Measurements from ENCODE around the gene MECP2. TPM values are rescaled to one million over a fixed set of nuclear protein-coding genes. Genes with fewer than 3 reads are reported as not detected.

Gene MECP2
- total RNA-seq, 1 experiment from 2014 or later: 30.6 TPM

DNA sequence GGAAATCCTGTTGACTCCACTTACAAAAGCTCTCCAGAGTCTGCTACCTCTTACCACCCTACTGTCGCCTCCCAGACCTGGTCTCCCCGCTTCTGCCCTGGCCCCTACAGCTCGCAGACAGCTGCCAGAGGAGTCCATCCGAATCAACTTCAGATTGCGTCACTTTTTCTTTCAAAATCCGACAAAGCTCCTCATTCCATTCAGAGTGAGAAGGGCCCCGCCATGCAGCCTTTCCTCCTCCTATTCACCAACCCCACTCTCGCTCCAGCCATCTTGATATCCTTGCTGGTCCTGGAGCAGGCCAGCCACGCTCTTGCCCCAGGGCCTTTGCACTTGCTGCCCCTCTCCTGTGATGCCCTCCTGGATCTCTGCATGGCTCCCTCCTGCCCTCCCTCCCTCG is 41.3 kb upstream of the MECP2 start:
- no peaks in the 10 kb centered on the region for H3K9me3 Mint-ChIP-seq (ENCODE audit: unreplicated experiment)
- BruUV-seq (replicated peaks): no TSS peak
- Histone ChIP-seq H3K9me3 (no peaks in the 10 kb centered on the region), H3K27me3 (replicated peaks; ENCODE audit: control insufficient read depth, insufficient read depth, low read length) (no peaks in the 10 kb centered on the region), H3K4me1 (no peaks in the 10 kb centered on the region), H3K4me3 (ENCODE audit: low read depth, low read length) (no peak overlapping the region), H3K36me3 (ENCODE audit: control insufficient read depth, insufficient read depth, low read length) (no peaks in the 10 kb centered on the region)
- no peak overlapping the region for H3K4me3 Mint-ChIP-seq (ENCODE audit: unreplicated experiment)
- H3K27me3 Mint-ChIP-seq (ENCODE audit: insufficient read depth, unreplicated experiment): no peaks in the 10 kb centered on the region
- DNase-seq: no peak
- H3K36me3 Mint-ChIP-seq (ENCODE audit: insufficient read depth, unreplicated experiment): no peaks in the 10 kb centered on the region
- H3K4me1 Mint-ChIP-seq (ENCODE audit: low read depth, unreplicated experiment): no peaks in the 10 kb centered on the region
- ChIA-PET CTCF (no interaction called here), POLR2A (no interaction called here)
- no peak overlapping the region for H3K27ac Mint-ChIP-seq (ENCODE audit: unreplicated experiment)
- TF ChIP-seq, protein P1, sequence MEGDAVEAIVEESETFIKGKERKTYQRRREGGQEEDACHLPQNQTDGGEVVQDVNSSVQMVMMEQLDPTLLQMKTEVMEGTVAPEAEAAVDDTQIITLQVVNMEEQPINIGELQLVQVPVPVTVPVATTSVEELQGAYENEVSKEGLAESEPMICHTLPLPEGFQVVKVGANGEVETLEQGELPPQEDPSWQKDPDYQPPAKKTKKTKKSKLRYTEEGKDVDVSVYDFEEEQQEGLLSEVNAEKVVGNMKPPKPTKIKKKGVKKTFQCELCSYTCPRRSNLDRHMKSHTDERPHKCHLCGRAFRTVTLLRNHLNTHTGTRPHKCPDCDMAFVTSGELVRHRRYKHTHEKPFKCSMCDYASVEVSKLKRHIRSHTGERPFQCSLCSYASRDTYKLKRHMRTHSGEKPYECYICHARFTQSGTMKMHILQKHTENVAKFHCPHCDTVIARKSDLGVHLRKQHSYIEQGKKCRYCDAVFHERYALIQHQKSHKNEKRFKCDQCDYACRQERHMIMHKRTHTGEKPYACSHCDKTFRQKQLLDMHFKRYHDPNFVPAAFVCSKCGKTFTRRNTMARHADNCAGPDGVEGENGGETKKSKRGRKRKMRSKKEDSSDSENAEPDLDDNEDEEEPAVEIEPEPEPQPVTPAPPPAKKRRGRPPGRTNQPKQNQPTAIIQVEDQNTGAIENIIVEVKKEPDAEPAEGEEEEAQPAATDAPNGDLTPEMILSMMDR (IDR thresholded peaks at IDR 0.05; ENCODE audit: insufficient read depth in 1 of 2, low read depth in 1 of 2, low read length in 1 of 2, severe bottlenecking in 1 of 2, unreplicated experiment in 1 of 2): no peak
- intact Hi-C loops (cut with micrococcal nuclease; ENCODE audit: unreplicated experiment): no loop called here

- no peaks in the 10 kb centered on the region for H3K9me3 ChIP-seq
- H3K4me1 ChIP-seq: no peaks in the 10 kb centered on the region
- no peaks in the 10 kb centered on the region for H3K27me3 Mint-ChIP-seq (ENCODE audit: insufficient read depth, unreplicated experiment)
- no peaks in the 10 kb centered on the region for H3K36me3 ChIP-seq (ENCODE audit: control insufficient read depth, insufficient read depth, low read length)
- H3K4me1 Mint-ChIP-seq (ENCODE audit: low read depth, unreplicated experiment): no peaks in the 10 kb centered on the region
- H3K27ac Mint-ChIP-seq (ENCODE audit: unreplicated experiment): no peak overlapping the region
- no peaks in the 10 kb centered on the region for H3K9me3 Mint-ChIP-seq (ENCODE audit: unreplicated experiment)
- TF ChIP-seq, protein P1 (IDR thresholded peaks at IDR 0.05; ENCODE audit: insufficient read depth in 1 of 2, low read depth in 1 of 2, low read length in 1 of 2, severe bottlenecking in 1 of 2, unreplicated experiment in 1 of 2): peak; percentile 67 to 69
- ChIA-PET POLR2A (no interaction called here), CTCF (interaction anchor here (0.6 kb wide), 1 partner anchor 197 kb away, joined by 3 read pairs; no protein-coding TSS in a partner anchor)
- BruUV-seq (replicated peaks): no TSS peak
- no peaks in the 10 kb centered on the region for H3K27me3 ChIP-seq (replicated peaks; ENCODE audit: control insufficient read depth, insufficient read depth, low read length)
- intact Hi-C loops (cut with micrococcal nuclease; ENCODE audit: unreplicated experiment): no loop called here
- peak; percentile 69 to 82 for DNase-seq
- H3K4me3 Mint-ChIP-seq (ENCODE audit: unreplicated experiment): peak overlapping the region; percentile 75
- H3K4me3 ChIP-seq (ENCODE audit: low read depth, low read length): peak overlapping the region; percentile 29
- H3K36me3 Mint-ChIP-seq (ENCODE audit: insufficient read depth, unreplicated experiment): no peaks in the 10 kb centered on the region
These were observed 39.2 kb upstream of the MECP2 start for GRCh38 chrX:154136627-154137161.

- no peaks in the 10 kb centered on the region for H3K4me1 ChIP-seq
- BruUV-seq (replicated peaks): no TSS peak
- Mint-ChIP-seq H3K27ac (ENCODE audit: unreplicated experiment) (no peak overlapping the region), H3K36me3 (ENCODE audit: insufficient read depth, unreplicated experiment) (no peaks in the 10 kb centered on the region), H3K27me3 (ENCODE audit: insufficient read depth, unreplicated experiment) (no peaks in the 10 kb centered on the region), H3K4me3 (ENCODE audit: unreplicated experiment) (peak overlapping the region; percentile 75), H3K4me1 (ENCODE audit: low read depth, unreplicated experiment) (no peaks in the 10 kb centered on the region), H3K9me3 (ENCODE audit: unreplicated experiment) (no peaks in the 10 kb centered on the region)
- no peaks in the 10 kb centered on the region for H3K9me3 ChIP-seq
- H3K4me3 ChIP-seq (ENCODE audit: low read depth, low read length): no peak overlapping the region
- no peaks in the 10 kb centered on the region for H3K36me3 ChIP-seq (ENCODE audit: control insufficient read depth, insufficient read depth, low read length)
- intact Hi-C loops (cut with micrococcal nuclease; ENCODE audit: unreplicated experiment): no loop called here
- DNase-seq: no peak
- TF ChIP-seq, protein P1 (IDR thresholded peaks at IDR 0.05; ENCODE audit: insufficient read depth in 1 of 2, low read depth in 1 of 2, low read length in 1 of 2, severe bottlenecking in 1 of 2, unreplicated experiment in 1 of 2): no peak
- ChIA-PET CTCF (interaction anchor here (0.6 to 0.7 kb wide), 2 partner anchors 21 to 39 kb away, joined by 3 read pairs; no protein-coding TSS in a partner anchor), POLR2A (no interaction called here)
- H3K27me3 ChIP-seq (replicated peaks; ENCODE audit: control insufficient read depth, insufficient read depth, low read length): no peaks in the 10 kb centered on the region
These were observed 38.1 kb upstream of the MECP2 start for GRCh38 chrX:154135458-154136229.

Data from Caco-2 (cell line).